Measurements from ENCODE around the gene ADGRF5.

Gene ADGRF5

GRCh38 chr6:46906776-46907175 lies 15.0 kb downstream of the ADGRF5 start:
- TF ChIP-seq CTCF (IDR thresholded peaks at IDR 0.05; ENCODE audit: low read depth, low read length) (no peak), MYC (IDR thresholded peaks at IDR 0.05; ENCODE audit: low read depth, low read length) (no peak), POLR2A (IDR thresholded peaks at IDR 0.05; ENCODE audit: extremely low read depth, insufficient read length) (no peak)
- TF ChIP-seq, protein P1, sequence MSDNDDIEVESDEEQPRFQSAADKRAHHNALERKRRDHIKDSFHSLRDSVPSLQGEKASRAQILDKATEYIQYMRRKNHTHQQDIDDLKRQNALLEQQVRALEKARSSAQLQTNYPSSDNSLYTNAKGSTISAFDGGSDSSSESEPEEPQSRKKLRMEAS (IDR thresholded peaks at IDR 0.05; ENCODE audit: low read depth, low read length): no peak

GRCh38 chr6:46904117-46904516 lies 17.6 kb downstream of the ADGRF5 start:
- DNase-seq (ENCODE audit: low read depth): no peak
- H3K4me3 ChIP-seq (ENCODE audit: low read depth, low read length): no peak overlapping the region
- no peak for TF ChIP-seq CTCF (IDR thresholded peaks at IDR 0.05; ENCODE audit: low read depth, low read length)
- no peak for TF ChIP-seq MYC (IDR thresholded peaks at IDR 0.05; ENCODE audit: low read depth, low read length)
- no peak for TF ChIP-seq POLR2A (IDR thresholded peaks at IDR 0.05; ENCODE audit: extremely low read depth, insufficient read length)
- TF ChIP-seq, protein P1 (IDR thresholded peaks at IDR 0.05; ENCODE audit: low read depth, low read length): no peak

More at GRCh38 chr6:46906776-46907175, 15.0 kb downstream of the ADGRF5 start:
- H3K4me3 ChIP-seq (ENCODE audit: low read depth, low read length): no peak overlapping the region
- DNase-seq (ENCODE audit: low read depth): no peak

DNA sequence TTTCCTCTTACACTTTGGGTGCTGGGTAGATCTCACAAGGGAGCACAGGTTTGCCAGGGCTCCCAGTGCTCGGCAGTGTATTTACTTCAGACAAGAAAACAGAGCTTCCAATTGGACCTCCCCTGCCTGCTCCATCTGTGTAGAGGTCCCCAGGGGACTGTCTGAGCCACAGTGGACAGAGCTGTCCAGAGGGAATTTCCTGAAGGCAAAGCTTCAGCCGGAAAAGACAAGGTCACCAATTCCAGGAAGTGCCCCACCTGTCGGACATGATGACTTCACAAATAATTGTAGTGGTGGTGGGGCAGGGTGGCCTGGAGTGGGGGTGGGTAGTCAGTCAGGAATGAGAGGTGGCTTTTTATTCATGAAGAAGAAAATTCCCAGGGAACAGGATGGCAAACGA lies 18.6 kb downstream of the ADGRF5 start:
- DNase-seq (ENCODE audit: low read depth): no peak
- no peak overlapping the region for H3K4me3 ChIP-seq (ENCODE audit: low read depth, low read length)
- TF ChIP-seq, protein P1 (IDR thresholded peaks at IDR 0.05; ENCODE audit: low read depth, low read length): no peak
- TF ChIP-seq MYC (IDR thresholded peaks at IDR 0.05; ENCODE audit: low read depth, low read length) (no peak), CTCF (IDR thresholded peaks at IDR 0.05; ENCODE audit: low read depth, low read length) (no peak), POLR2A (IDR thresholded peaks at IDR 0.05; ENCODE audit: extremely low read depth, insufficient read length) (no peak)

DNA sequence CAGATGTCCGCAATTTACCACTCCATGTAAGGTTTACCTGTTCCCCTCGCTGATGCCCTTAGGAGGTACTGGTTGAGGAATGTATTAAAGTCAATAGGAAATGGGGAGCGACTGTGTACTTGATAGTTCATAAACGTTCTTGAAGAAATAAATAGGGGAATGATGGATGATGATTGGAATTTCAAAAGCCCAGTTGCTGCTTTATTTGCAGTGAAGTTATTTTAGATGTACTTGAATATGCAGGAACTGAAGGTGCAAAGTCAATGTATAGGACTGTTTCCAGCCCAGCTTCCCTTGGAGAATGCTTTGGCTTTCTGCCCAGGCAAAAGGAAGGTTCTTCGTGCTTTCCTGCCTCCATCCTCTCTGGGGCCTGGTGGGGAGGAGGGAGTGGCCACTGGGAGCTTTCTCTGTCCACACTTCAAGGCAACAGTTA lies 19.8 kb downstream of the ADGRF5 start:
- H3K4me3 ChIP-seq (ENCODE audit: low read depth, low read length): no peak overlapping the region
- TF ChIP-seq CTCF (IDR thresholded peaks at IDR 0.05; ENCODE audit: low read depth, low read length): no peak
- no peak for DNase-seq (ENCODE audit: low read depth)

DNA sequence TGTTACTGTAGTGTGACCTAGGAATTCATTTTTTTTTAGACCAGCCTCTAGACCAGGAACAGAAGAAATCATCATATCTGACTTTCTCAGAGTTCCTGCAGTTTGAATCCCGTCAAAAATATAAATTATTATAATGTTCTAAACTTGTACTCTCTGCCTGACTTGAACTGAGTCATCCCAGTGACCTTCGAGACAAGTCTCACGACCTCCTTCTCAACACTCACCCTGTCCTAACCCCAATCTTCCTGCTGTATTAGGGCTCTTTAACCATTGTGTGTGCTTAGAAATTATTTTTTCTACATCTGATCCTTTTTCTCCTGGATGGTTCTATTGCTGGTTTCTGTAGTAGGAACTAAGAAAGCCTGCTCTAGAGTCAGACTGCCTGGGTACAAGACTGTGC lies 21.5 kb downstream of the ADGRF5 start:
- TF ChIP-seq CTCF (IDR thresholded peaks at IDR 0.05; ENCODE audit: low read depth, low read length) (no peak), POLR2A (IDR thresholded peaks at IDR 0.05; ENCODE audit: extremely low read depth, insufficient read length) (no peak), MYC (IDR thresholded peaks at IDR 0.05; ENCODE audit: low read depth, low read length) (no peak)
- TF ChIP-seq, protein P1 (IDR thresholded peaks at IDR 0.05; ENCODE audit: low read depth, low read length): no peak
- no peak overlapping the region for H3K4me3 ChIP-seq (ENCODE audit: low read depth, low read length)
- DNase-seq (ENCODE audit: low read depth): no peak

GRCh38 chr6:46899659-46900058 lies 22.1 kb downstream of the ADGRF5 start:
- no peak for TF ChIP-seq MYC (IDR thresholded peaks at IDR 0.05; ENCODE audit: low read depth, low read length)
- no peak for TF ChIP-seq CTCF (IDR thresholded peaks at IDR 0.05; ENCODE audit: low read depth, low read length)
- TF ChIP-seq POLR2A (IDR thresholded peaks at IDR 0.05; ENCODE audit: extremely low read depth, insufficient read length): no peak
- TF ChIP-seq, protein P1 (IDR thresholded peaks at IDR 0.05; ENCODE audit: low read depth, low read length): no peak
- no peak for DNase-seq (ENCODE audit: low read depth)

More at GRCh38 chr6:46899659-46900058, 22.1 kb downstream of the ADGRF5 start:
- H3K4me3 ChIP-seq (ENCODE audit: low read depth, low read length): no peak overlapping the region
